SHP77 (cell line): ENCODE data around the gene PIGK.
A peak's percentile ranks its signal among the peaks of the same experiment; 100 is the strongest.
"Not testable (repeated sequence)": the region's sequence is repeated elsewhere in the genome, so short reads cannot be mapped to it uniquely, and the experiment has no call there.

Experiments used
- DNase-seq, 2 experiments: peaks; one replicate each; lab custom pipeline; 2025; lab: John Stamatoyannopoulos, UW

The PIGK gene

DNA sequence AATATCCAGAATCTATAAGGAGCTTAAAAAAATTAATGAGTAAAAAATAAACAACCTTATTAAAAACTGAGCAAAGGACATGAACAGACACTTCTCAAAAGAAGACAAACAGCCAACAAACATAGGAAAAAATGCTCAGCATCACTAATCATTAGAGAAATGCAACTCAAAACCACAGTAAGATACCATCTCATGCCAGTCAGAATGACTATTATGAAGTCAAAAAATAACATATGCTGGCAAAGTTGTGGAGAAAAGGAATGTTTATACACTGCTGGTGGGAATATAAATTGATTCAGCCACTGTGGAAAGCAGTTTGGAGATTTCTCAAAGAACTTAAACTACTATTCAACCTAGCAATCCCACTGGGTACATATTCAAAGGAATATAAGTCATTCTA, 25.3 kb downstream of the PIGK start:
- DNase-seq: no peak

DNA sequence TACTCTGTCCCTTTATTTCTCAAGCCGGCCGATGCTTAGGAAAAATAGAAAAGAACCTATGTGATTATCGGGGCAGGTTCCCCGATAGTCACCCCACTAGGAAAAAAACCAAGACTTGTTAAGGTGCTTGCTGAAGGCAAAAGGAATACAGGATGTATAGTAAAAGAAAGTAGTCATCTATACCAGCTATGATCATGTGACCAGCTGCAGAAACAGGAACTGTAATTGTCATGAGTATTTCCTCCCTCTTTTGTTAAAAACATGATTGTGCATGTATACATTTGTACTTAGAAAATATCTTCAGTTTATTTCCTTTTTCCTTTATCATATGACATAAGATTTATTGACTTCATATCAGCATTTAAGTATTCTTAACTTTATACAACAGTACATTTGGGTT, 30.5 kb downstream of the PIGK start:
- no peak for DNase-seq

DNA sequence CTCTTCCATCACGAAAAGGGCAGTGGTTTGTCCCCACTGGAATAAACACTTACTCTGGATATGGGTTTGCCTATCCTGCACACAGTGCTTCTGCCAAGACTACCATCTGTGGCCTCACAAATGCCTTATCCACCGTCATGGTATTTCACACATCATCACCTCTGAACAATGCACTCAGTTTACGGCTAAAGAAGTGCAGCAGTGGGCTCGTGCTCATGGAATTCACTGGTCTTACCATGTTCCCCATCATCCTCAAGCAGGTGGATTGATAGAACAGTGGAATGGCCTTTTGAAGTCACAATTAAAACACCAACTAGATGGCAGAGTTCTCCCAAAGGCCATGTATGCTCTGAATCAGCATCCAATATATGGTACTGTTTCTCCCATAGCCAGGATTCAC, 32.3 kb downstream of the PIGK start:
- not testable (repeated sequence) for DNase-seq

DNA sequence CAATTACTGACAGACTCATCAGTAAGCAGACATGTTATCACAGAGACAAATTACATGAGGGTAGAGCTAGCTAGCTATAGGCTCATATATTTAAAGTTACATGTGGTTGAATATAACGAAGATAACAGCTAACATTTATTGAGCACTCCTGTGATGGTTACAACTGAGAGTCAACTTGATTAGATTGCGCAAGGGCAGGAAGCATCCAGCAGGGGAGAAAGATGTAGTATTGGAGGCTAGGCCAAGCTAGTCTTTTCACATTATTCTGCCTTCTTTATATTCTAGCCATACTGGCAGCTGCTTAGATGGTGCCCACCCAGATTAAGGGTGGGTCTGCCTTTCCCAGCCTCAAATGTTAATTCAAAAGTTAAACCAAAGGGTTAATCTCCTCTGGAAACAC, 37.1 kb downstream of the PIGK start:
- DNase-seq: no peak

DNA sequence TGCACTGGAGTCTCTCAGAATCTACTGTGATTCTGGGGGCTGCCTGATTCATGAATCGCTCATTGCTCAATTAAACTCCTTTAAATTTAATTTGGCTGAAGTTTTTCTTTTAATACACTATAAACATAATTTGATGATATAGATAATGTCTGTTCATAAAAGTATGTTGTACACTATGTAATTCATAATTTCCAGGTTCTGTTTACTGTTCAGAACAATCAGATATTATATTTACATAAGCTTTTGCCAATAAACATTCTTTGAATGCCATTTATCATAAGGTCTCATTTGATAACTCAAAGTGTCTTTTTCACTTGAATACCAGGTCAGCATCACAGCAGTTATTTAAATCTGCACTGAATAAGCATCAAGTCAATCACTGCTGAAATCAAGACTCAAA, 39.6 kb downstream of the PIGK start:
- no peak for DNase-seq

DNA sequence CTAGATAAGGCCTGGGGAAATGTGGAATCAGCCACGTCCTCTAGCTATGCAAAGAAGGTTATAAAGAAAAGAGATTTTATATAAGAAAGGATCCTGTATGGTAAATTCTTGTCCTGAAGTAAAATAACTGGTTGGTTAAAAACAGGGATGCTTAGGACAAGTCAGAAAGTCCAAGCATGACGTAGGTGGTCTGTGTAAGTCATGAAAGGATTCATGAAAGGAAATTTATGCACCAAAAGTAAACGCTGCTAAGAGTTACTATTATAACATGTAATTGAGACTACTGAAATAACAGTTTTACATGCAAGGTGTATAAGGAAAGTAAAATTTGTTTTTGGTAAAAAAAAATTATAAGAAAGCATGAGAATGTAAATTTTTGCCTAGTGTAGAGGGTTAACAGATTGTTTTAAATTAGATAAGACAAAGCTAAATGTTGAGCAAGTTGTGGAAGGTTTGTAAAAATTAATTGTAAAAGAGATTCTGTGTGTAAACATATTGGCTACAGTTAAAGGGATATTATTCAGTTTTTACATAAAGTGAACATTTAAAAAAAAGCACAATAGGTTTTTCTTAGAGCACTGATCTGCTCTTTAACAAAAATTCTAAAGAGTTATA, 43.9 kb downstream of the PIGK start:
- no peak for DNase-seq

DNA sequence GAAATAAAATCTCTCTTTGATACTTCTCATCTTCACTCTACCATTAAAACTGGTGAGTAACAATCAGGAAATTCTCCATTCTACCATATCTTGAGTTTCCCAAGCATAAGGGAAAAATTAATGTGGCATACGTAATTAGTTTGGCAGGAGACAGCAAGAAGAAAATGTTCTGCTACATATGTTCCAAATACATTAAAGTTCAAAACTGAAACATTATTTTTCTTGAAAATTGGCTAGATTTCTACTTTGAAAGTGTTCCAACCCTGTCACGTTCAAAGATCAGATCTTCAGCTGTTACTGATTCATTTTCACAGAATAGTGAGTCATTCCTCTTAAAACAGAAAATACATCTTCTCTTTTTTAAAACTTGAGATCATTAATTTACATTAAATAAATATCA, 48.5 kb downstream of the PIGK start:
- no peak for DNase-seq

DNA sequence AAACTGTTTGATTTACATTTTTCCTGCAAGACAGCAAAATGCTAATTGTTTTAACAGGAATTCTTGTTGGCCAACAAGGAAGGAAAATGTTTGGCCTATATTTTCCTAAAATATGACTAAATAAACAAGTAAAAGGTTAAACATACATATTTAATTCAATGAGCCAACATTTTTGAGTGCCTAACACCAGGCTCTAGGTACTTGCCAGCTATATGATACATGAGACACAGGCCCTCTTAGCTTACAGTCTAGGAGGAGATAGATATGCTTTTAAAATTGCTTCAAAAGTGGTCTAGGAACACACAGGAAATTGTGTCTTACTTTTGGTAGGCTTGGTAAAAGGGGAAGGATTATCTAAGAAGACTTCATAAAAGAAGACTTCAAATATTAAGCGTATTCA, 50.9 kb downstream of the PIGK start:
- DNase-seq: no peak

DNA sequence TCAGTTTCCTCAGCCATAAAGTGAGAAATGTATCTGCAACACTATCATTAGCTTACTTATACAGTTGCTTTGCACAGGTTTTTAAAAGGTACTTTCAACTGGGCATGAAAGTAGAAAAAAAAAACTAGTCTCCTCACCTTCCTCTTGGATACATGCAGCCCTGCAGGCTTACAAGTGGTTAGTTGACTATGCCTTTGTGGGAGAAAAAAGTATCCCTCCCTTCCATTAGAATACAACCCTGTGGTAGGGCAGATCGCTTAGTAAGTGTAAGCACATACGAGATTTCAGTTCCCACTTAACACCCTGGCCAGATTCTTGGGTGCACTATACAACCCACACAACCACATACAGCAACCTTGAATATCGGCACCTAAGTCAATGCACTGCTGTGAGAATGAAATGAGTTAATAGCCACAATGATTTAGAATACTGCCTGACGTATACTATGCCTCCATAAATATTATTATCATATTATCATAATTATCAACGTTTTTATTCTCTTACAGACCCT, 54.7 kb downstream of the PIGK start:
- DNase-seq: no peak

DNA sequence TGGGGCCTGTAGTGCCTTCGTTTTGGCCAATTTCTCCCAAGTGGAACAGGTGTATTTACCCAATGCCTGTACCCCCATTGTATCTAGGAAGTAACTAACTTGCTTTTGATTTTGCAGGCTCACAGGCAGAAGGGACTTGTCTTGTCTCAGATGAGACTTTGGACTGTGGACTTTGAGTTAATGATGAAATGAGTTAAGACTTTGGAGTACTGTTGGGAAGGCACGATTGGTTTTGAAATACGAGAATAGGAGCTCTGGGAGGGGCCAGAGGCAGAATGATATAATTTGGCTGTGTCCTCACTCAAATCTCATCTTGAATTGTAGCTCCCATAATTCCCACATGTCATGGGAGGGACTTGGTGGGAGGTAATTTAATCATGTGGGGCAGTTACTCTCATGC, 59.5 kb downstream of the PIGK start:
- not testable (repeated sequence) for DNase-seq

DNA sequence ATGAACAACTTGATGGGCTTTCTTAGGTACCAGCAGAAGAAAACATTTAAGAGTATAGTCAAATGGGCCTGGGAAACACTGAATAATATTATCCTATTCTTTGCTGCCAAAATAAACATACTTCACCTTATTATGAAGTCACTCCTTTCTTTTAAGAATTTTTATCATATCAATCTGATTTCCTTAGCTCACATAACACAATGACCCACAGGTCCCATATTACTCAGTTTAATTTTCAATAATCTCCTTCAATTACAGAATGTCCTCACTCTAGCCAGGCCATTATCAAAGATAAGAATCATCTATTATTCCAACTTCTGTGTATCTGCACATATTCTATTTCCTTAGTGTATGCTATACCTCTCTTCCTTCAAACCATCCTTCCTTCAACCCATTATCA, 63.0 kb downstream of the PIGK start:
- no peak for DNase-seq

DNA sequence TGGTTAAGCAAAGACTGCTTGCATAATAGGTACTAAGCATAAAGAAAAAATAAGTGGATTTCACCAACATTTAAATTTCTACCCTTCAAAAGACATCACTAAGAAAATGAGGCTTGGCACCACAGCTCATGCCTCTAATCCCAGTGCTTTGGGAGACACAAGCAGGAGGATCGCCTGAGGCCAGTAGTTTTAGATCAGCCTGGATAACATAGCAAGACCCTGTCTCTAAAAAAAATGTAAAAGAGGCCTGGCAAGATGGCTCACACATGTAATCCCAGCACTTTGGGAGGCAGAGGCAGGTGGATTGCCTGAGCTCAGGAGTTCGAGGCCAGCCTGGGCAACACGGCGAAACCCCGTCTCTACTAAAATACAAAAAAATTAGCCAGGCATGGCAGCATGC, 73.0 kb downstream of the PIGK start:
- no peak for DNase-seq

DNA sequence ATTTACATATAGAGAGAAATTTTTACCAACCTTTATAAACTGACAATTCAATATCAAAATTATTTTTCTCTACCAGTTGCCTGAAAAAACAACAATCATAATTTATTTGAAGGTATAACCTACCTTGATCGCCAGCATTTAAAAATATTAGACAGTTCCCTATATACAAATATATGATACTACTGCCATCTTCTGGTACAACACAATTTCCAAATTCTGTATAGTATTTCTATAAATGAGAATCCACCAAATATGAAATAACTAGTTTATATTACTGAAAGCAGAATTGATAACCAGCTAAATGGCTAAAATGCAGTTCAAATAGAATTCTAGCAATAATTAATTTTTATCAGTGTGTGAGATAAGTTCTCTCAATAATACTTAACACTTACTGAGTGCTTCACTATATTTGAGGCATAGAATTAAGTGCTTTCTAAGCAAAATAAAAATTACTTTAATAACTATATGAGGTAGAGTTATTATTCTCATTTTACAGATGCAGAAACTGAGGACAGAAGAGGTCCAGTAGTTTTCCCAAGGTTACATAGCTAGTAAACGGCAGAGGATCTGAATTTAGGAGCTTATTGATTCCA, 75.6 kb downstream of the PIGK start:
- no peak for DNase-seq

DNA sequence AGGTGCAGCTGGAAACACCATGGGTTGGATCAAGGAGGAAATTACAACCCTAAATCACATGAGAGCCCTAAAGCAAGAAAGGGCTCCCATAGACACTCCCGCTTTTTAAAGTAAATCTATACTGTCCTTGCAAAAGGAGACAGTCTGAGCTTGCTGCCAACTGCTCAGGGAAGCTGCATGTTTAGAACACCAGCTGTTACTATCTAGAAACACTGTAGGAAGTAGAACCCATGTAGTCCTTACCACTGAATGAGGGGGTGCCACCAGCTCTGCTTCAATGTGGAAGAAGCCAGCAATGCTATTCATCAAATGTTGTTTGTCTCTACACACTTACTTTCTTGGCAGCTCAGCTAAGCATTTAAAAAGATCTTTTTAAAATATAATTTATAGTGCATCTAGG, 79.8 kb downstream of the PIGK start:
- no peak for DNase-seq

DNA sequence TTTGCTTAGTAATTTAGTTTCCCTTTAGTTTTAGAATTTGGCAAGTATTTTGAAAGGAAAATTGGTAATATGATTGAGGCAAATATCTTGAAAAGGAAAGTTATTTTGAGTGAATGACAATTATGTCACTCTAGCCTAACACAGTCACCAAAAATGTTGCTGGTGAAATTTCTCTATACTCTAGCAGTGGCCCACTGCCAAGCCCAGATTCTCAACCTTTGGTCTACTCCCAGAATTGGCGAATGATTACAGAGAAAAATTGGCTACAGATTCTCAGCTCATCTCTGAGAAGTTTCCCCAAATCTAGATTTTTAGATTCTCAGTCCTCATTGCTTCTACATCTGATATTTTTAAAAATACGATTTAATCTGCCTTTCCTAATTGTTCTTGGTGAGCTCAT, 84.9 kb downstream of the PIGK start:
- no peak for DNase-seq

DNA sequence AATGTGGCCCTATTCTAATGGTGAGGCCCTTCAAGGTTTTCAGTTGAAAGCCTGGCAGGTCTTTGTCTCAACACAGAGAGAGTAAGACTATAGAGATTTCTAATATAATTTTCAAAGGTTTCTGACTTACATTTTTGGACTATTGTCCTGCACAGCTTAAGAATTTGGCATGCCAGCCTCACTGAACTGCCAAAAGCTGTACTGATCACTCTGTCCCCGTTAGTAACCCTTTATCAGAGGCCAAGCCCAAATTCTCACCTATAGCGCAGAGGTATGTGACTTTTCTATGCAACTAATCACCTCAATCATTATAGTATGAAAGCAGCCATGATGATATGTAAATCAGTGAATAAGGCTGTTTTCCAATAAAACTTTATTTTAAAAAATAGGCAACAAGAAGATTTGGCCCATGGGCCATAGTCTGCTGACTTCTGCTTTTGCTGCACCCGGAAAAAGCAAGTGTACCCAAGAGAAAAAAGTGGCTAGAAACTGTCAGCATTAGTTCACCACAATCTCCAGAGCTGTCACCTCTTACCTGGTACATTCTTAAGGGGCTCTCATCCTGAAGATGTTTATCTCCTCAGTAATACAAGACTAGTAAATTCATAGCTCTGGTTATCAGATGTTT, 85.4 kb downstream of the PIGK start:
- DNase-seq: no peak

DNA sequence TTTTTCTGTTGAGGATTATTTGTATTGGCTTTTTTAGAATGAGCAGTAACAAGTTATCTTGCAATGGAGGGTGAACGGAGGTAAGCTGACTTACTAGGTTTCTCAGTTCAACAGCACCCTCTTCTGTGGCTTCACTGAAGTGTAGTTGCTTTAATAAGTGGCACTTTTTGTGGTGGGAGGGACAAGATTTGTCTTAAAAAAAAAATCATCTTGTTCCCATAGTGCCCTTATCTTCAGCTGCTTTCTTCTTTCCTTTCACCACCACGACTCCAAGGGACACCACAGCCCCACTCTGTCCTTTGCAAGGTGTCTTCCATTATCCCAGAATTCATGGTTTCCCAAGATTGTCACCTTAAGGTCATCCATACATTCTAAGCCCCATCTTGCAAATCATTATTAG, 92.9 kb downstream of the PIGK start:
- DNase-seq: peak; percentile 11 to 40

DNA sequence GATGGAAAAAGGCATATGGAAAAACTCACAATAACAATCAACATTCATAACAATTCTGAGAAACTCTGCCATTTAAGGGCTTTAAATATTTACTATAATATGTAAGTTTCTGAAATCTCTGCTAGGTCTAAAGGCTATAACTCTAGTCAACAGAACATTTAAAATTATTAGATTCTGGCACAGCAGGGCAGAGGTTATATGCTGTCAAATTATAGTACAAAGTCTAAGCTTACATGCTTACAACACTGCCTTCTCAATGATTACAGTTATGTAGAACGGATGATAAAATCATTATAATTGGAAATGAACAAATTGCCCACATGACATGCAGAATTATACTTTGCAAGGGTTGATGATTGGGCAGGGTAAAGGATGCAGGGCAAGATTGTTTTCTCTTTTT, 97.7 kb downstream of the PIGK start:
- DNase-seq: no peak

DNA sequence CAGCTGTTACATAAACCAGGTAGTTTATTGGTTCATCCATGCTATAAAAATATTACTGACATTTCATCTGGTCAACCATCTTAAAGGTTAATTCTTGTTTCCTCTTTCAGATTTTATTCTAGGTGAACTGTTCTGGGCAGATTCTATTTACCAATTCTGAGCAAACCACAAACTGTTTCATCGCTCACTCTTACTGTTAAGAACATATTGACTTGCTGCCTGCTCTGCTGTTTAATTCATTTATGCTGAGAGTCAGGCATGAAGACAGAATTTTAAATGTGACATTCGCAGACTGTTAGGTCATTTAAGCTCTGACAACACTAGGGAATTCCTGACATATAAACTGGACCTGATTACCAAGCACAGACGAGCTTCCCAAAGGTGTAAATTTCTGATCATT, 98.3 kb downstream of the PIGK start:
- no peak for DNase-seq

DNA sequence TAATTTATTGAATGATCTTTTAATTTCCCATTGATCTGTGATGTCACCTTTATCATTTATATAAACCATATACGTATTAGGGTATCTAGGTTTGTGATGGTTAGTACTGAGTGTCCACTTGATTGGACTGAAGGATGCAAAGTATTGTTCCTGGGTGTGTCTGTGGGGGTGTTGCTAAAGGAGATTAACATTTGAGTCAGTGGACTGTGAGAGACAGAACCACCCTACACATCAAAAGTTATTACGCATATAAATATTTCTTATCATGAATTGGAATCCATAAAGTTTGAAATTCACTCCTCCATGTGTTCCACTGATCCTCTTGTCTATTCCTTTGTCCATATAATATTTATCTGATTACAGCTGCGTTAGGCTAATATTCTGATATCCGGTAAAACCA, 100.5 kb downstream of the PIGK start:
- DNase-seq: no peak

DNA sequence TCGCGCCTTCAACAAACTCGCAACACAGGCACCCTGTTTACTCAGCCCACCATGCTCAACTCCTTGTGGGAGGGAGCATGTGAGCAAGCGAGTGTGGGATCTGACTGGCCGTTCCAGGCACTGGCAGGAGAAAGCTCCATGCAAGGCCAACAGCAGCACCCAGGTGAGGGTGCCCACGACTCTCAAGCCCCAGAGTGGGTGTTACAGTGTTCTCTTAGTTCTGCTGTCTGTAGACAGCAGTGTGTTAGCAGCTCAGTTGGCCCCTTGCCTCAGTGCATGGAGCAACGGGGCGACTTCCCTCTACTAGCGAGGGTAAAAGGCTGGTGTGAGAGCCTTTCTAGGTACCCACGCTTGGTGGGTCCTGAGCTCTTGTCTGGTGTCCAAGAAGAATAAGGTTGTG, 114.6 kb downstream of the PIGK start:
- no peak for DNase-seq

DNA sequence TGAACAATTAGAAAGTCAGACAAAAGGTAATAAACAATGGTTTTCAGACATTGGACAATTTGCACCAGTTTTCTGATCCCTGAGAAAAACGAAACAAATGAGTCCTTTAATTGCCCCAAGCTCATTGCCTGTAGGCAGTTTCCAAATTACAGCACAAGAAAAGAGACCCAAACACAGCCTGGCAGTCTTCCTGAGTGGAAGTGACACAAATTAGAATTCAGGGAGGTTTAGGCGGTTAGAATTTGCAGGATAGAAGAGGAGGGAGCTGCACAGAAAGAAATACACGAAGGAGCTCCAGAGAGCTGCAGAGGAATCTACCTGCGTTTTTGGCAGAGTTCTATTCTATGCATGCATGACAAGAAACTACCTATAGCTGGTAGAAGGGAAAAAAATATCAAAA, 115.7 kb downstream of the PIGK start:
- DNase-seq: no peak

DNA sequence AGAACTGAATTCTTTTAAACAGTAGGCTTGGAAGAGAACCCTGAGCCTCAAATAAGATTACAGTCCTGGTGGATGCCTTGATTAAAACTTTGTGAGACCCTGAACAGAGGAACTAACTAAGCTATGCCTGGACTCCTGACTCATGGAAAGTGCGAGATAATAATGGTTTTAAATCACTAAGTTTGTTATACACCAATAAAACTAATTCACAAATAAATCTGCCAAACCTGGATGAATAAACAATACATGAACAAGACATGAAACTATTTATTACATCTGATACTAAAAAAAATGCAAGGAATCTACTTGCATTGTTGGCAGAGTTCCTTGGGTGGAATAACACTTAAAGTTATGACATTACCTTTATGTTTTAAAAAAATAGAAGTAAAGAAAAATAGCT, 118.4 kb downstream of the PIGK start:
- DNase-seq: no peak
